Measurements from ENCODE around the gene DYSF. TPM values are rescaled to one million over a fixed set of nuclear protein-coding genes. Genes with fewer than 3 reads are reported as not detected.

The DYSF gene
- polyA plus RNA-seq, 1 donor (not counting 4 experiments of a cell fraction or from before 2014, with no cell fraction given) = 8.2 TPM

GRCh38 chr2:71711133-71711855 is 257.9 kb downstream of the DYSF start:
- Histone ChIP-seq H3K27ac (ENCODE audit: control insufficient read depth, insufficient read depth, low read length) (no peak overlapping the region), H3K9me3 (ENCODE audit: control insufficient read depth, low read depth, low read length) (no peaks in the 10 kb centered on the region), H4K20me1 (ENCODE audit: control insufficient read depth, extremely low read depth, insufficient read depth, low read length) (no peaks in the 10 kb centered on the region), H3K79me2 (ENCODE audit: control insufficient read depth, insufficient read depth, low read length) (no peaks in the 10 kb centered on the region), H2AFZ (ENCODE audit: control insufficient read depth, low read length) (no peak overlapping the region), H3K4me2 (ENCODE audit: control insufficient read depth, extremely low read depth, insufficient read depth, low read depth, low read length) (no peak overlapping the region), H3K27me3 (ENCODE audit: control insufficient read depth, extremely low read depth, insufficient read depth, low read length) (peaks cover 18% of the 10 kb centered on the region), H3K9me1 (ENCODE audit: control insufficient read depth, extremely low read depth, insufficient read depth, low read length) (no peaks in the 10 kb centered on the region), H3K4me3 (ENCODE audit: control insufficient read depth in 2 of 3, extremely low read depth in 1 of 3, insufficient read depth in 2 of 3, low read depth in 1 of 3, low read length in 3 of 3) (no peak overlapping the region), H3K9ac (ENCODE audit: control insufficient read depth, extremely low read depth, insufficient read depth, low read length) (no peak overlapping the region), H3K4me1 (ENCODE audit: control insufficient read depth, extremely low read depth, insufficient read depth, low read length) (no peaks in the 10 kb centered on the region), H3K36me3 (ENCODE audit: control insufficient read depth in 2 of 2, extremely low read depth in 1 of 2, insufficient read depth in 2 of 2, low read length in 2 of 2) (no peaks in the 10 kb centered on the region)
- no peak for TF ChIP-seq CTCF (optimal IDR thresholded peaks at IDR 0.05 in 1 of 3, IDR thresholded peaks at IDR 0.05 in 1 of 3, conservative IDR thresholded peaks at IDR 0.05 in 1 of 3; ENCODE audit: extremely low read depth in 1 of 3, insufficient read depth in 2 of 3, low read length in 3 of 3)
- TF ChIP-seq EZH2 (IDR thresholded peaks at IDR 0.05; ENCODE audit: low read length) = no peak
- dilution Hi-C loops (cut with MboI; ENCODE audit: extremely low pct_ligation_motif_present, low sequenced_read_pairs) = no loop called here
- no peak for FAIRE-seq
- DNase-seq (ENCODE audit: low read depth, low spot score) = no peak

GRCh38 chr2:71712158-71712818 is 258.9 kb downstream of the DYSF start:
- Histone ChIP-seq H3K9me1 (ENCODE audit: control insufficient read depth, extremely low read depth, insufficient read depth, low read length) (no peaks in the 10 kb centered on the region), H3K27ac (ENCODE audit: control insufficient read depth, insufficient read depth, low read length) (no peak overlapping the region), H3K4me1 (ENCODE audit: control insufficient read depth, extremely low read depth, insufficient read depth, low read length) (no peaks in the 10 kb centered on the region), H2AFZ (ENCODE audit: control insufficient read depth, low read length) (no peak overlapping the region), H3K4me2 (ENCODE audit: control insufficient read depth, extremely low read depth, insufficient read depth, low read depth, low read length) (no peak overlapping the region), H3K4me3 (ENCODE audit: control insufficient read depth in 2 of 3, extremely low read depth in 1 of 3, insufficient read depth in 2 of 3, low read depth in 1 of 3, low read length in 3 of 3) (no peak overlapping the region), H3K27me3 (ENCODE audit: control insufficient read depth, extremely low read depth, insufficient read depth, low read length) (peaks cover 19% of the 10 kb centered on the region), H3K36me3 (ENCODE audit: control insufficient read depth in 2 of 2, extremely low read depth in 1 of 2, insufficient read depth in 2 of 2, low read length in 2 of 2) (no peaks in the 10 kb centered on the region), H3K79me2 (ENCODE audit: control insufficient read depth, insufficient read depth, low read length) (no peaks in the 10 kb centered on the region), H3K9me3 (ENCODE audit: control insufficient read depth, low read depth, low read length) (no peaks in the 10 kb centered on the region), H4K20me1 (ENCODE audit: control insufficient read depth, extremely low read depth, insufficient read depth, low read length) (no peaks in the 10 kb centered on the region), H3K9ac (ENCODE audit: control insufficient read depth, extremely low read depth, insufficient read depth, low read length) (no peak overlapping the region)
- dilution Hi-C loops (cut with MboI; ENCODE audit: extremely low pct_ligation_motif_present, low sequenced_read_pairs) = no loop called here
- FAIRE-seq = no peak
- TF ChIP-seq EZH2 (IDR thresholded peaks at IDR 0.05; ENCODE audit: low read length) (no peak), CTCF (optimal IDR thresholded peaks at IDR 0.05 in 1 of 3, IDR thresholded peaks at IDR 0.05 in 1 of 3, conservative IDR thresholded peaks at IDR 0.05 in 1 of 3; ENCODE audit: extremely low read depth in 1 of 3, insufficient read depth in 2 of 3, low read length in 3 of 3) (no peak)
- DNase-seq (ENCODE audit: low read depth, low spot score) = no peak

Data from keratinocyte (primary cell).